MM.1S (cell line): ENCODE data around the gene GNAT1.

Experiments
- DNase-seq: peaks from one replicate; pipeline ENCODE4 v3.0.0-alpha.2; 2015
- H2AFZ ChIP-seq: fragments of 300-600 bp; sonication (generic); 2 replicates; pipeline ENCODE4 v1.6.0; 2016; ENCODE audit warnings: antibody characterized with exemption, low read length
- H3F3A ChIP-seq: fragments of 300-600 bp; sonication (generic); 2 replicates; pipeline ENCODE4 v1.6.1; 2016; ENCODE audit warnings: mild to moderate bottlenecking, antibody characterized with exemption, low read length, moderate library complexity, mixed read lengths; ENCODE audit not compliant: insufficient read depth
- H3K27ac ChIP-seq: fragments of 300-600 bp; sonication (generic); 2 replicates; pipeline ENCODE4 v1.5.1; 2016; ENCODE audit warnings: mild to moderate bottlenecking, low read length
- H3K27me3 ChIP-seq: fragments of 300-600 bp; sonication (generic); replicated peaks from 2 replicates; pipeline ENCODE4 v1.6.0; 2016; ENCODE audit warnings: low read length; ENCODE audit not compliant: insufficient read depth
- H3K36me3 ChIP-seq: fragments of 300-600 bp; sonication (generic); replicated peaks from 2 replicates; pipeline ENCODE4 v1.6.1; 2016; ENCODE audit warnings: mild to moderate bottlenecking, low read length, mixed read lengths; ENCODE audit not compliant: insufficient read depth
- H3K4me1 ChIP-seq: fragments of 300-600 bp; sonication (generic); 2 replicates; pipeline ENCODE4 v1.6.1; 2016; ENCODE audit warnings: low read length, mixed read lengths
- H3K4me2 ChIP-seq: fragments of 300-600 bp; sonication (generic); 2 replicates; pipeline ENCODE4 v1.6.0; 2016; ENCODE audit warnings: low read depth, low read length
- H3K4me3 ChIP-seq: fragments of 300-600 bp; sonication (generic); 2 replicates; pipeline ENCODE4 v1.5.1; 2016; ENCODE audit warnings: low read length, mixed read lengths
- H3K79me2 ChIP-seq: fragments of 300-600 bp; sonication (generic); 2 replicates; pipeline ENCODE4 v1.6.1; 2016; ENCODE audit warnings: mixed run types, low read length, mixed read lengths
- H3K9ac ChIP-seq: fragments of 300-600 bp; sonication (generic); 2 replicates; pipeline ENCODE4 v1.6.1; 2016; ENCODE audit warnings: low read length, mixed read lengths
- H3K9me2 ChIP-seq: fragments of 300-600 bp; sonication (generic); replicated peaks from 2 replicates; pipeline ENCODE4 v1.6.1; 2016; ENCODE audit warnings: mild to moderate bottlenecking, low read length, mixed read lengths; ENCODE audit not compliant: insufficient read depth
- H3K9me3 ChIP-seq: fragments of 300-600 bp; sonication (generic); replicated peaks from 2 replicates; pipeline ENCODE4 v1.6.1; 2016; ENCODE audit warnings: mild to moderate bottlenecking, low read length, mixed read lengths; ENCODE audit not compliant: insufficient read depth
- H4K20me1 ChIP-seq: fragments of 300-600 bp; sonication (generic); 2 replicates; pipeline ENCODE4 v1.6.1; 2016; ENCODE audit warnings: mild to moderate bottlenecking, low read length, moderate library complexity, mixed read lengths; ENCODE audit not compliant: insufficient read depth
- CTCF ChIP-seq: fragments of 300-600 bp; sonication (generic); IDR thresholded peaks from 2 replicates; pipeline ENCODE4 v1.5.1; 2016; ENCODE audit warnings: antibody characterized with exemption, low read length, mixed read lengths
- EZH2 ChIP-seq: fragments of 300-600 bp; sonication (generic); optimal IDR thresholded peaks from 2 replicates; pipeline ENCODE3; 2017; ENCODE audit warnings: low read depth, mild to moderate bottlenecking, antibody characterized with exemption, low read length, mixed read lengths
- EZH2phosphoT487 ChIP-seq: fragments of 300-600 bp; sonication (generic); IDR thresholded peaks from 2 replicates; pipeline ENCODE4 v1.6.1; 2018; ENCODE audit warnings: antibody characterized with exemption, low read length

Gene GNAT1

GRCh38 chr3:50154476-50154839 is 37.0 kb upstream of the GNAT1 start:
- H3K9ac ChIP-seq, result no peak overlapping the region

GRCh38 chr3:50154840-50155490 is 36.4 kb upstream of the GNAT1 start, which contains the start of gene SEMA3F:
TSS of gene SEMA3F (plus strand) at chr3:50155324. CDS start at chr3:50159623, 4,299 bp downstream.
- Histone ChIP-seq H3K4me1 (0 out of 2 replicates have a peak, but pooled peaks cover 4% of the 10 kb centered on the region), H3K79me2 (no peaks in the 10 kb centered on the region), H3K9me2 (no peaks in the 10 kb centered on the region), H3K27me3 (peaks cover 68% of the 10 kb centered on the region), H3K36me3 (no peaks in the 10 kb centered on the region), H3K9ac (no peak within 1 kb of the TSS), H2AFZ (peak within 1 kb of the TSS; percentile 69), H3K4me3 (peak within 1 kb of the TSS; percentile 62), H4K20me1 (no peaks in the 10 kb centered on the region), H3K9me3 (no peaks in the 10 kb centered on the region), H3K4me2 (peak within 1 kb of the TSS; percentile 98), H3K27ac (no peak within 1 kb of the TSS), H3F3A (no peaks in the 10 kb centered on the region)
- no peak for TF ChIP-seq EZH2phosphoT487
- no peak for TF ChIP-seq CTCF
- no peak for TF ChIP-seq EZH2
- DNase-seq, result peak; percentile 76

More at GRCh38 chr3:50154476-50154839, 37.0 kb upstream of the GNAT1 start:
- Histone ChIP-seq H3F3A (no peaks in the 10 kb centered on the region), H3K4me2 (peak overlapping the region; percentile 98), H3K79me2 (no peaks in the 10 kb centered on the region), H3K4me3 (peak overlapping the region; percentile 62), H4K20me1 (no peaks in the 10 kb centered on the region), H2AFZ (peak overlapping the region; percentile 69), H3K27me3 (peaks cover 63% of the 10 kb centered on the region), H3K9me2 (no peaks in the 10 kb centered on the region), H3K27ac (no peak overlapping the region), H3K36me3 (no peaks in the 10 kb centered on the region), H3K9me3 (no peaks in the 10 kb centered on the region), H3K4me1 (0 out of 2 replicates have a peak, but pooled peaks cover 4% of the 10 kb centered on the region)
- TF ChIP-seq EZH2 (no peak), CTCF (peak; percentile 30; the same call in 1 of the 2 replicates), EZH2phosphoT487 (no peak)
- no peak for DNase-seq

- Histone ChIP-seq H3K4me2 (no peak overlapping the region), H3K79me2 (no peaks in the 10 kb centered on the region), H3K27me3 (peaks cover 71% of the 10 kb centered on the region), H3K27ac (no peak overlapping the region), H3K4me3 (no peak overlapping the region), H3K4me1 (0 out of 2 replicates have a peak, but pooled peaks cover 4% of the 10 kb centered on the region), H4K20me1 (no peaks in the 10 kb centered on the region), H3K36me3 (no peaks in the 10 kb centered on the region), H3F3A (no peaks in the 10 kb centered on the region), H3K9ac (no peak overlapping the region), H3K9me3 (no peaks in the 10 kb centered on the region), H3K9me2 (no peaks in the 10 kb centered on the region), H2AFZ (no peak overlapping the region)
- DNase-seq, result no peak
- TF ChIP-seq EZH2phosphoT487 (no peak), CTCF (no peak), EZH2 (no peak)
Measured at GRCh38 chr3:50155491-50155878, 35.9 kb upstream of the GNAT1 start.
